Kidney tubule cell (primary cell): ENCODE data around the gene C11orf16.
"Not testable (repeated sequence)": the region's sequence is repeated elsewhere in the genome, so short reads cannot be mapped to it uniquely, and the experiment has no call there.

ENCODE experiments used
- DNase-seq: peaks from one replicate; pipeline ENCODE4 v3.0.0-alpha.2; 2018; ENCODE audit warnings: low spot score

The C11orf16 gene

DNA sequence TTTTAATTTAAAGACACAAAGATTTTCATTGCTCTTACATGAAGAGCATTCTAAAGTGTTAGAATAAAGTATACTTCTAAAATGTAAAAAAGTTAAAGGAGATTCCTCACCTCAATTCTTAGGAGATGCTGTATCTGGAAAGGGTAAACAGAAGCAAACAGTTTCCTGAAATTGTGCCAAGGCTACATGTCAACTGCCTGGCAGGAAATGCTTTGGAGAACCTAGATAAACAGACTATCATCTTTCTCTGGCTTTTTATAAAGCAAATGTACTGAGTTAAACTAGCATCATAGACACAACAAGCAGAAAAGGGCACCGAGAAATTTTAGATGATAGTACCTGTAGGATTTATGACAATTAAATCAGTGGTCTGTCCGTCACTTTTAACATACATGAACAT lies 46.4 kb downstream of the C11orf16 start:
- DNase-seq = no peak

GRCh38 chr11:8881585-8881984 lies 51.2 kb downstream of the C11orf16 start:
- not testable (repeated sequence) for DNase-seq

DNA sequence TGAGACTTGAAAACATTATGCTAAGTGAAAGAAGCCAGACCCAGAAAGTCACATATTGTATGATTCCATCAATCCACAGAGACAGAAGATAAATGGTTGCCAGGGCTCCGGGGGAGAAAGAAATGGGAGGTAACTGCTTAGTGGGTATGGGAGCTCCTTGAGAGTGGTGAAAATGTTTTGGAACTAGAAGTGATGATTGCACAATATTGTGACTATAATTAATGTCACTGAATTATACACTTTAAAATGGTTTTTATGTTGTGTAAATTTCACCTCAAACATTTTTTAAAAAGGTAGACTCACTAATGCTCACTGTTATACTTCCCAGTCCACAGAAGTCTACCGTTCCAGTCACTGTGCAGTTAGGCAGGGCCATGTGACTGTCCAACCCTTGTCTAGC lies 54.0 kb downstream of the C11orf16 start:
- no peak for DNase-seq

DNA sequence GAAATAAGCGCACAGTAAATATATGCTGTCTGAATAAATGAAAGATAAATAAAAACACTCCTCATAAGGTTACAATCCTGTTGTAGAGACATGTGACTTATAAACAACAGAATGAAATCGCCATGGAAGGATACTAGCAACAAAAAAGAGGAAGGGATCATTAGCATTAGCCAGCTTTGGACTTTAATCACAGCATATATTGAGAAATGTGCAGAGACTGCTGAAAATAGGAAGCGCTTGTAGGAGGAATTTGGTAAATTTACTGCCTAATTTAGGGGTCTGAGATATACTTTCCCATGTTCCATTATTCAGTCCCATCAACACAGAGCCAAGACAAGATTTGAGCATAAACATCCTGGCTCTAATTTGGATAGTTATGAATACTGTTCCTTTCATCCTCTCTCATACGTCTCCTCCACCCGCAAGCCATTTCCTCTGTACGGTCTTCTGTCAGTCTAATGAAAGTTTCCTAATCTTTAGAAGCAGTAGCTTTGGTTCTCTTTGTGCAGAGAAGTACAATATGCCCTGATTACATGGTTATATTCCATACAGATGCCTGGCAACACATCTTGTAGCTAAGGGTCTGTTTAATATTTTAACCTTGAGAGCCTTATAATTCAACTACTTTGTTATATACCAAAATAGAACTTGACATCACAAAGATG lies 58.9 kb downstream of the C11orf16 start:
- DNase-seq = no peak

- DNase-seq = no peak
These were observed 60.8 kb downstream of the C11orf16 start for GRCh38 chr11:8871962-8872361.

DNA sequence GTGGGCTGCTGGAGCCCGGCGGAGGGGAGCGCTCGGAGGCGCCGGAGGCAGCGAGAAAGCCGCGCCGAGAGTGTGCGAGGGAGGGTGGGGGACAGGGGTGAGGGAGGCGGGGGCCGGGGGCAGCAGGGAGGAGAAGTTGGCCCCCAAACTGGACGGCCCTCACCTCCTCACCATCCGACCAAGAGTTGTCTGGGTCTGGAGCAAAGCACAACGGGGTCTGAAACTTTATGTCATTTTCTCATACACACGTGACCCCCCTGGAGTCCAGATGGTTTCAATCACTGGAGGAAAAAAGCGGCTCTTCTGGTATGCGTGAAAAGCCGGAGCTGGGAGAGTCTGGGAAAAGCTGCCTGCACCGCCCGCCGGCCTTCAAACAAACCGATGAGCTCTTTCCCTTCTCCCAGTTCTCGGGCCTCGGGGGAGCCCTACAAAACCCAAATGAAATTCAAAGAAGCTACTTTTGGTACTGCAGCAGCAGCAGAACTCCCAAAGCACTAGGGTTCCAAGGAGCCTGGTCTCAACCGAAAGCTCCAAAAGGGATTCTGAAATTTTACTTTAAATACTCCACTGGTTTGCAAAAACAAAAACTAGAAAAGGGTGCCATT lies 61.5 kb downstream of the C11orf16 start:
- DNase-seq = peak; percentile 54

DNA sequence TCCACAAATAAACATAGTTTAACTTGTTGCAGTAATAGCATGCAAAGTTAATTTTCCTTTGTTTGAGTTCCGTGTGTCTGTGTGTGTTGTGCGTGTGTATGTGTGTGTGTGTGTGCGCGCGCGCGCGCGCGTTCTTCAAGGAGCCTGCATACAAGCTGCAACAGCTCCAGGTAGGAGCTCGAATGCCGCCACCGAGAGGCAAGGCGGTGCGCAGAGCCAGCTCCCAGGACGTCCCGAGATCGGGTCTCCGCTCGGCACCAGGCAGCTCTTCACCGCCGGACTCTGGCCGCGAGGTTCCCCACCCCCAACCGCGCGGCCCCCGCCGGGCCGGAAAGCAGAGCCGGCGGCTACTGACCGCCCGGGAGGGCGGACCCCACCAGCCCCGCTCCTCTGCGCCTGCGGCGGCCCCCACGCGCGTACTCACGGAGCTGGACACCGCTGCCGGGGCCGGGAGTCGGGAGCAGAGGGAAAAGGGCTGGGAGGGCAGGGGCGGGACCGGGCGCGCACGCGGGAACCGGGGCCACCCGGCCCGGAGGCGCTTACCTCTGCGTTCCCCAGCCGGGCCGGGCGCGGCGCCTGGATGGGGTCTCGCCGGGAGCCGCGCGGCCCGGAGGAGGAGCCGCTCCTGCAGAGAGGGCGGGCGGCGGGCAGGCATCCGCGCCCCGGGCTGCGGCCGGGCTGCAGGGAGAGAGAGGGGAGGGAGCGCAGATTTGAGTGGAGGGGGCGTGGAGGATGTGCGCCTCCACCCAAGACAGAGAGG lies 62.2 kb downstream of the C11orf16 start:
- DNase-seq = peak; percentile 79
